HG03558 (cell line): ENCODE results near the gene EDC3.
"Not testable (repeated sequence)": the region's sequence is repeated elsewhere in the genome, so short reads cannot be mapped to it uniquely, and the experiment has no call there.

Experiments used
- ATAC-seq: cut with Tn5 transposase; IDR thresholded peaks from one replicate; pipeline ENCODE4 v1.9.1; 2021; ENCODE audit warnings: moderate number of reproducible peaks; ENCODE audit not compliant: unreplicated experiment; ENCODE audit errors: extremely low read depth

Gene EDC3

DNA sequence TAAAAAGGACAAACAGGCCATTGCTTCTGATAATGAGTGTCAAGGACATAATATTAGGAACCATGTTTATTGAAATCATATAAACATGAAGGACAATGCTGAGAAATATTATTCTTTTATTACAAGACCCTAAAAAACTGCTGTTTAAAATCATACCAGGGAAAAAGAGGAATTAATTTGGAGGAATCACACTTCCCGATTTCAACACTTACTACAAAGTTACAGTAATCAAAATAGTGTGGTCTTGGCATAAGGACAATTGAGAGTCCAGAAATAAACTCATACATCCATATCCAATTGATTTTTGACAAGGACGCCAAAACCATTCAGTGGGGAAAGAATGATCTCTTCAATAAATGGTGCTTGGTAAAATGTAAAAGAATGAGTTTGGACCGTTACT lies 16.5 kb upstream of the EDC3 start:
- ATAC-seq = no peak

DNA sequence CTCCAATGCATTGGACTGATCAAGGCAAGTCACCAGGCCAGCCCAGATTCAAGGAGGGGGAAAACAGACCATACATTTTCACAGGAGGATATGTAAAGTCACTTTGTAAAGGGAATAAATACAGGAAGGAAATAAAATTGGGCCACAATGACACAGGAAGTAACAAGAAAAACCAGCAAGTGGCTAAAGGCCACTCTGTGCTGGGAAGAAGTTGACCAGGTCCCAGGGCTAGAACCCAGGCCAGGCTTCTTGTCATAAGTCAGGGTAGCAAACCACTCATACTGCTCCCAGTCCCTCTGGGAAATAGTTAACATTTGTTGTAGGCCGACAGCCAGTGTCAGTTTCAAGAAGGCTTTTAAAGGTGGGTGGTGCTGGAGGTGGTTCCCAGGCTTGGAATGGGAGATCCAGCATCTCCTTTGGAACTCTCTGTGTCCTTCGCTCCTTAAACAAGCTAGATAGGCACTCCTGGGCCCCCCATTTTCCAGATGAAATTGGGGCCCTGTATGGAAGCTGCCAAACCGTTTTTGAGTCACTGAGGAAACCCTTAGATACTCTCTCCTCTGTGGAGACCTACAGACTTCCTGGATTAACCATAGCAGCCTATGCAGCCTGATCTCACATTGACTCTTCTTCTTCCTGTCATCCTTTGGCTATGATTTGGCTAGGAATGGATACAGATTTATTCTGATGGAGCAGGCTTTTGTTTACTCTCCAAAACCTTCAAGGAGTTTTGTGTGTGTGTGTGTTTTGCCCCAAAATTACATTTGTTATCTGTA lies 14.7 kb upstream of the EDC3 start:
- no peak for ATAC-seq

- ATAC-seq = no peak
Observed at GRCh38 chr15:74709892-74710291, 14.1 kb upstream of the EDC3 start.

DNA sequence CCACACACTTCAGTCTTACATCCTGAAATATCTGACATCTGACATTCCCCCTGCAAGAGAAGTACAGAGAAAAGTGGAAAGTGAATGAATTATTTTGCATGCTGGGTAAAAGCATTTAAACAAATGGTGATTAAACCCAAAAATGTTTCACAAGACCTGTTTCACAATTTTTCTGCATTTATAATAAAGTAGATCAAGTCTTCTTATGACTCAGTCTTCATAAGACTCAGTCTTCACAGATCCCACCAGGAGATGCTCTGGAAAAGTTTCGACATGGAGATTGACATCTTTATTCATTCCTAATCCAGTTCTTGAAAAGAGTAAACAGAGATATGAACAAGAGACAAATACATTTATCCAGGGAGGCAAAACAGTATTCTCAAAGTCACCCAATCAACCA lies 13.2 kb upstream of the EDC3 start:
- ATAC-seq = no peak

DNA sequence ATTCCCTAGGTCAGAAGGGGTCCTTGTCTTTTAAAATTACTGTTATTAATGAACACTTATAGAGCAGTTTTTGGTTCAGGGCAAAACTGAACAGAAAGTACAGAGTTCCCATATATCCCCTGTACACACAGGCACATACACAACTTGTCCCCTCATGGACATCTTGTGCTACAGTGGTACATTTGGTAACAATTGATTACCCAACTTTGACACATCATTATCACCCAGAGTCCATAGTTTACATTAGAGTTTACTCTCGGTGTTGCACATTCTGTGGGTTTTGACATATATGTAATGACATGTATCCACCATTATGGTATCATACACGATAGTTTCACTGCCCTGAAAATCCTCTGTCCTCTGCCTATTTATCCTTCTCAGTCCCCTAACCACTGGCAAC lies 984 bp upstream of the EDC3 start:
- no peak for ATAC-seq

- no peak for ATAC-seq
Observed at GRCh38 chr15:74696398-74696729, 540 bp upstream of the EDC3 start.

GRCh38 chr15:74692327-74692726 lies 3.5 kb downstream of the EDC3 start:
- no peak for ATAC-seq

DNA sequence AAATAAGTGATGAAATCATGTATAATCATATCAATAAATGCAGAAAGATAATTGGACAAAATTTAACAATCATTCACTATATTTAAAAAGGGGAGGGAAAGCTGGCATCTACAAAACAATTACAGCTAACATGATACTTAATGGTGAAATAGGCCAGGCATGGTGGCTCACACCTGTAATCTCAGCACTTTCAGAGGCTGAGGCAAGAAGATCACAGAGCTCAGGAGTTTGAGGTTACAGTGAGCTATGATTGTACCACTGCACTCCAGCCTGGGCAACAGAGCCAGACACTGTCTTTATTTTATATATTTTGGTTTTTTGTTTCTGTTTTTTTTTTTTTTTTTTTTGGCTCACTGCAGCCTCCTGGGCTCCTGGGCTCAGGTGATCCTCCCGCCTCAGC lies 12.1 kb downstream of the EDC3 start:
- ATAC-seq = no peak

- ATAC-seq = no peak
Observed at GRCh38 chr15:74682954-74683353, 12.9 kb downstream of the EDC3 start.

GRCh38 chr15:74680456-74680855 lies 15.4 kb downstream of the EDC3 start:
- no peak for ATAC-seq

DNA sequence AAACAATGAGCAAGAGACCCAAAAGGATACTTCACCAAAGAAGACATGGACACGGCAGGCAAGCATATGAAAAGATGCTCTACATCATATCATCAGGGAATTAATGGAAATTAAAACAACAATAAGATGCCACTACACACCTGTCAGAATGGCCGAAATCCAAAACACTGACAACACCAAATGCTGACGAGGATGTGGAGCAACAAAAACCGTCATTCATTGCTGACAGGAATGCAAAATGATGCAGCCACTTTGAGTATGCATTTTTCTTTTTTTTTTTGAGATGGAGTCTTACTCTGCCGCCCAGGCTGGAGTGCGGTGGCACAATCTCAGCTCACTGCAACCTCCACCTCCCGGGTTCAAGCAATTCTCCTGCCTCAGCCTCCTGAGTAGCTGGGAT lies 19.0 kb downstream of the EDC3 start:
- no peak for ATAC-seq

GRCh38 chr15:74674161-74674560 lies 21.7 kb downstream of the EDC3 start:
- no peak for ATAC-seq

- ATAC-seq = no peak
Observed at GRCh38 chr15:74669627-74670026, 26.2 kb downstream of the EDC3 start.

GRCh38 chr15:74667975-74668374 lies 27.8 kb downstream of the EDC3 start:
- no peak for ATAC-seq

DNA sequence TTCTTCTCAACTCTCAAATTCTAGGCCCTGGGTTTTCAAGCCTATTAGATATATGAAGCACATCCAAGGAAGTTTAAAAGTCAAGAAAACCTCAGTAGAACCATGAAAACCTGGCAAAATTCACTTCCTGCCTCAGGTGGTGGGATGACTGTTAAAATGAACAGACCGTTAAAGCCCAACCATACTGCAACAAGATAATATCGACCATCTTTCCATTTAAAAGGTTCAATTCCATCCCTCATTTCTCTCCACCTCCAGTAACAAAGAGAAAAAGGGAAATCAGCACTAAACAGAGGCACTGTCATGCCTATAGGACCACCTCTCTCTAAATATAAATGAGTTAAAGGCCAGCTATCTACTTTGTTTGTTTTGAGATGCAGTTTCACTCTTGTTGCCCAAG lies 31.2 kb downstream of the EDC3 start:
- ATAC-seq = no peak

DNA sequence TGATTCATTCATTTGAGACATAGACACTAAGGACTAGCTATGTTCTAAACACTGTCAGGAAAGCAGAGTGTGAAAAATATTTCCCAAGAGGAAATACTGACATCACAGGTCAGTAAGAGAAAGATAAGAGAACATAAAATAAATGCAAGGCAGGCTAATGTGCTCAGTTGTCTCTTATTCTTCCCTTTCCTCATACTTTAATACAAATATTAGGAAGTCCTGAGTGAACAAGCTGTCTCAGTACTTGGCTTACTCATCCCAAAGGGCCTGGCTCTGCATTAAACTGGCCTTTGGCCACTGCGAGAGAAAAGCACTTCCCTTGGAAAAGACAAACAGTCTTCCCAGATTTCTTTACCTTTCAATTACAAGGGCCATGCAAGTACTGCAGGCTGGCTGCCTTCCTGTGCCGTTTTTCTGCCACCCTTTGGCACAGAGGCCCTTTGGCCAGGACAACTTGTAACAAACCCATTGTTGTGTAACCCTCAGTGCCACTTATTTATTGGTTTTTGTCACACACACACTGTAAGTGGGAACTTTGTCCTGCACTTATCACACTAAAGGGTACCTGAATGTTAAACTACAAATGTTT lies 31.7 kb downstream of the EDC3 start:
- ATAC-seq = no peak

DNA sequence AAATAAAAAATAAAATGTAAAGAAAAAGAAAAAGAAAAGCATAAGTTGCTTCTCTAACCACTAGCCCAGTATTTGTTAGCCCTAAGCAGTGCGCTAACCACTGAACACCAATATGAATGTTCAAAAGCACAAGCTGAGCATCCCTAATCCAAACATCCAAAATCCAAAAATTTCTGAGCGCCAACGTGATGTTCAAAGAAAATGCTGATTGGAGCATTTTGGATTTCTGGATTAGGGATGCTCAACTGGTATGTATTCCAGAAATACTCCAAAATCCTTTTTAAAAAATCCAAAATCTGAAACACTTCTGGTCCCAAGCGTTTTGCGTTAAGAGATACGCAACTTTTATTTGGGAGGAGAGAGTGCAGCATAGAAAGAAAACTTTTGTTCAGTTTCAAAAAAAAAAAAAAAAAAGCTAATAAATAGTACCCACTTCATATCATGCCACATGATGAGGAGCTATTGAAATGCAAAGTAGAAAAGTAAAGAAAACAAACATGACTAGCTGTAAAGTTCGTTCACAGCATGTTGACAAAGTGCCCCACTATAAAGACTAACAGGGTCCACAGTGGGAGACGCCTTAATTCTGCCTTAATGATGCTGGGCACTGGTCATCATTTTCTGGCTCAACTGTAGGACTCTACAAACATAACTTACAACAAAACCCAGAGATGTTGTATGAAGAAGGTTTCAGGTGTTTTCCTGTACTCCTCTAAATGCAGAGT lies 32.4 kb downstream of the EDC3 start:
- no peak for ATAC-seq

DNA sequence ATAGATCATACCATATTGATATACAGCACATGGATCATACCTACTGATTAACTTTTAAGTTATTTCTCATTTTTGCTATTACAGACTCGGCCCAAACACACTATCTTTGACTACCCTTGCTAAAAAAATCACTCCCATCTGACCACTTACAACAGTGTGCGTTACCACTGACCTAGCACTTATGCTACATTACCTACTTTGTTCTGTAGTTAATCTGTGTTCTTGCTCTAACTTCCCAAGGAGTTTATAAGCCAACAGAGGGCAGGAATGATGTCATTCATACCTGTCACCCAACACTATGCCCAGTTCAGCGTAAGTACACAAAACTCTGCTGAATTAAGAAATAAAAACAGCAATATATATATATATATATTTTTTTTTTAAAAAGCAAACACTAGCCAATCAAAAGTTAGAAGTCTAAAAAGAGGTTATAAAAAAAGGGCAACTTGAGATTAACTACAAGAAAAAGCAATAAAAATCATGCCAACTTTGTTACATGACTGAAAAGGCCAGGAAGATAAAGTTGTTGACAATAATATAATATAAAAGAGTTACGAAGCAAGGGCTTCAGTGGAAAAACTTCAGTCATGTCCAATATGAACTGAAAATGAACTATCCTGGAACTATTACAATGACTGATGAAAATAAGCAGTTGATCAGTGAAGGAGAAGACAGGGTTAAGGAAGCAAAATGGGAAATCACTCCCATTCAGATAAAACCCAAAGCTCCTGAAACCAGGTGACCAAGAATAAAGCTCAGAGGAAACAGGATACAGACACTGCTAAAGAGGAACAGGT lies 33.6 kb downstream of the EDC3 start:
- ATAC-seq = no peak

DNA sequence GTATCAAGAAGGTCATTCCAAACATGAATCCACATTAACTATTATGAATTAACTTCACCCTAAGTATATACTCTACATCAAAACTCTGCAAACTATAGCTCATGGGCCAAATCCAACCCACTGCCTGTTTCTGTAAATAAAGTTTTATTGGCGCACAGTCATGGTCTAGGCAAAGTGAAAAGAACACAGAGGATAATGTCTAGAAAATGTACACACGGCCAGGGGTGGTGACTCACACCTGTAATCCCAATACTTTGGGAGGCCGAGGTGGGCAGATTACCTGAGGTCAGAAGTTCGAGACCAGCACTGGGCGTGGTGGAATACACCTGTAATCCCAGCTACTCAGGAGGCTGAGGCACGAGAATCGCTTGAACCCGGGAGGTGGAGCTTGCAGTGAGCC lies 34.5 kb downstream of the EDC3 start:
- not testable (repeated sequence) for ATAC-seq

DNA sequence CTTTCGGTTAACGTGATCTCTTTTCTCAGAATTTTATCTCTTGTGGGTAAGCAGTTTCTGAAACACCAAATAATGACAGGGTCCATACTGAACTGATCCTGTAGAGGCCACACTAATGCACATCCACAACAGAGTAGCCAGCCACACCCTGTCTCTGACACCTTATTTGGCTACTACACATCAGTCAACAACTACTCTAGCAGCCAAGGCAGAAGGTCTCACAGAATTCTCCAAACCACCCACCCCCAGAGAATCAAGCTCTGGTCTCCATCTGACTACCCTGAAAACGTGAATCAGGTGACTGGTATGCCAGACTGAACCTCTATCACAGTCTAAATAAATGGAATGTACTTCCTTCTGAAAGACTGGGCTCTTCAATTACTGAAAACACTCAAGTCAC lies 38.0 kb downstream of the EDC3 start:
- no peak for ATAC-seq
